ENCODE measurements around the gene CLIP4.

CLIP4 gene, protein sequence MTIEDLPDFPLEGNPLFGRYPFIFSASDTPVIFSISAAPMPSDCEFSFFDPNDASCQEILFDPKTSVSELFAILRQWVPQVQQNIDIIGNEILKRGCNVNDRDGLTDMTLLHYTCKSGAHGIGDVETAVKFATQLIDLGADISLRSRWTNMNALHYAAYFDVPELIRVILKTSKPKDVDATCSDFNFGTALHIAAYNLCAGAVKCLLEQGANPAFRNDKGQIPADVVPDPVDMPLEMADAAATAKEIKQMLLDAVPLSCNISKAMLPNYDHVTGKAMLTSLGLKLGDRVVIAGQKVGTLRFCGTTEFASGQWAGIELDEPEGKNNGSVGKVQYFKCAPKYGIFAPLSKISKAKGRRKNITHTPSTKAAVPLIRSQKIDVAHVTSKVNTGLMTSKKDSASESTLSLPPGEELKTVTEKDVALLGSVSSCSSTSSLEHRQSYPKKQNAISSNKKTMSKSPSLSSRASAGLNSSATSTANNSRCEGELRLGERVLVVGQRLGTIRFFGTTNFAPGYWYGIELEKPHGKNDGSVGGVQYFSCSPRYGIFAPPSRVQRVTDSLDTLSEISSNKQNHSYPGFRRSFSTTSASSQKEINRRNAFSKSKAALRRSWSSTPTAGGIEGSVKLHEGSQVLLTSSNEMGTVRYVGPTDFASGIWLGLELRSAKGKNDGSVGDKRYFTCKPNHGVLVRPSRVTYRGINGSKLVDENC

GRCh38 chr2:29114946-29115609, at the start of gene CLIP4:
TSS of gene CLIP4 (plus strand) at chr2:29115415. CDS start at chr2:29121389, 5,974 bp downstream.
- no peak for TF ChIP-seq Cebpa-rat (IDR thresholded peaks at IDR 0.05)
- Histone ChIP-seq H3K4me3 (no peak within 1 kb of the TSS), H4K20me1 (no peaks in the 10 kb centered on the region), H3K4me1 (no peaks in the 10 kb centered on the region), H3K36me3 (no peaks in the 10 kb centered on the region), H3K9ac (no peak within 1 kb of the TSS), H3K4me2 (no peak within 1 kb of the TSS), H3K9me3 (peaks cover 14% of the 10 kb centered on the region), H3K27ac (no peak within 1 kb of the TSS), H3K27me3 (no peaks in the 10 kb centered on the region)

DNA sequence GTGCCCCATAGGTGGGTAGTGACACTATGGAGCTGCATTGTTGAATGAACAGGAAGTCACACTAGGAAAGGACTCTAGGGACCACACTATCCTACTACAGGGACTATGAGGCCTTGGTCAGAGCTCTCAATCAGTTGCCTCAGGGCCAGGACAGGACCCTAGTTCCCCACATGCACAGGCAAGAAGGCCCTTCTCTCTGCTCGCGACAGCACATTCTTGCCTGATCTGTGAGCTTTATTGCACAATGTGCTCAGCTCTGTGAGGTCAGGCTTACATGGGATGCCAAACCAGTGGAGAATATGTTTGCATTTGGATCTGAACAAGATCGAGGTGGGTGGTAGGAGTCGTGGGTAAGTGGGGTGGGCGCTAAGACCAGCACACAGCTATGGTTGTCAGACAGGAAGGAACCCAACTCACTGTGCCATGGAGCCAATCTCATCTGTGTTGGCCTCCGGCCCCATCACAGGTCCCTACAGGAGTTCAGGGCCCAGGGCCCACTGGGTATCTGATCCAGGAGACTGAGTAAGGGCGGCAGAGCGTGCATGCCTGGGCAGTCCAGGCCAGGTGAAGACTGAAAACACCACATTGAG, 48.8 kb upstream of the CLIP4 start:
- no peaks in the 10 kb centered on the region for H3K4me1 ChIP-seq
- H3K27me3 ChIP-seq, result no peaks in the 10 kb centered on the region
- H3K27ac ChIP-seq, result no peak overlapping the region
- H3K4me2 ChIP-seq, result no peak overlapping the region
- H3K4me3 ChIP-seq, result no peak overlapping the region
- no peak for TF ChIP-seq Cebpa-rat (IDR thresholded peaks at IDR 0.05)
- no peaks in the 10 kb centered on the region for H3K9me3 ChIP-seq
- H3K36me3 ChIP-seq, result no peaks in the 10 kb centered on the region
- H3K9ac ChIP-seq, result no peak overlapping the region
- no peaks in the 10 kb centered on the region for H4K20me1 ChIP-seq

- TF ChIP-seq Cebpa-rat (IDR thresholded peaks at IDR 0.05), result no peak
Measured at GRCh38 chr2:29066997-29067605, 48.1 kb upstream of the CLIP4 start.

DNA sequence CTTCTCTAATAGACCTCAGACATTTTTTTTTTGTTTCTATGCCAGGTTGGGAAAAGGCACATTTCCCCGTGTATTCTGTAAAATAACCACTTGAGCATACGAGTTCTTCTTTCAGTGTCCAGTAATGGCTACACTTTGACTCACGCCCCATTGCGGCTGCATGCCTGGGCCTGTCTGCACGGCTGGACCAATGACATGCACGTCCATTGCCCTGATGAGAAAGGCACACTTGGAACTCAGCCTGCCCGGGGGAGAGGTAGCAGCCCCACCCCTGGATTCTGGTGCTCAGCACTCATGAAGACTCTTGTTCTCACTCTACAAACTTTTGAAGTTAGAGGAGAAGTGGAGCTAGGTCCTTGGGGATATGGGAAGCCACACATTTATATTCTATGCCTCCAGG, 46.7 kb upstream of the CLIP4 start:
- TF ChIP-seq Cebpa-rat (IDR thresholded peaks at IDR 0.05), result no peak
- H3K4me1 ChIP-seq, result peaks cover 8% of the 10 kb centered on the region

More at GRCh38 chr2:29066997-29067605, 48.1 kb upstream of the CLIP4 start:
- no peaks in the 10 kb centered on the region for H3K36me3 ChIP-seq
- no peaks in the 10 kb centered on the region for H4K20me1 ChIP-seq
- H3K27me3 ChIP-seq, result no peaks in the 10 kb centered on the region
- no peak overlapping the region for H3K4me3 ChIP-seq
- no peaks in the 10 kb centered on the region for H3K4me1 ChIP-seq
- no peak overlapping the region for H3K27ac ChIP-seq
- H3K9me3 ChIP-seq, result no peaks in the 10 kb centered on the region
- H3K9ac ChIP-seq, result no peak overlapping the region
- no peak overlapping the region for H3K4me2 ChIP-seq

DNA sequence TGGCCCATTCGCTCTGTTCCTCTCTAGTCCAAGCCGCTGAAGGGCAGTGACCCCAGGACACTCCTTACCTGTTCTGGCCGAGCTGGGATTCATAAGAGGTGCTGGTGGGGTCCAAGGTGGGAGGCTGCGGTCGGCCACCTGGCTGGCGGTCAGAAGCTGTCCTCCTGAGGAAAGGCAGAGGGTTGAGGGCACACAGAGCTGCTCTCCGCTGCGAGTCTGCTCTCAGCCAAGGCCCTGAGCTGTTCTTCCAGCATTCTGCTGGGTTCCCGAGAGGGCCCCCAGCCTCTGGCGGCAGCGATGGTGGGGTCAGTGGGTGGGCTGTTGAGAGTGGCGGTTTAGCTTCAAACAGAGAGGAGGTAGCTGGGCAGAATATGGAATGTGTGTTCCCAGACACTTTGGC, 44.7 kb upstream of the CLIP4 start:
- H3K4me2 ChIP-seq, result no peak overlapping the region
- no peaks in the 10 kb centered on the region for H3K9me3 ChIP-seq
- no peak overlapping the region for H3K9ac ChIP-seq
- TF ChIP-seq Cebpa-rat (IDR thresholded peaks at IDR 0.05), result no peak
- H3K4me1 ChIP-seq, result peaks cover 26% of the 10 kb centered on the region
- H3K27ac ChIP-seq, result no peak overlapping the region
- H3K27me3 ChIP-seq, result no peaks in the 10 kb centered on the region
- no peak overlapping the region for H3K4me3 ChIP-seq
- H3K36me3 ChIP-seq, result no peaks in the 10 kb centered on the region
- H4K20me1 ChIP-seq, result no peaks in the 10 kb centered on the region

More for the DNA sequence above, 46.7 kb upstream of the CLIP4 start:
- Histone ChIP-seq H3K9me3 (no peaks in the 10 kb centered on the region), H3K4me2 (no peak overlapping the region), H3K27ac (no peak overlapping the region), H3K9ac (no peak overlapping the region), H3K4me3 (no peak overlapping the region), H3K36me3 (no peaks in the 10 kb centered on the region), H4K20me1 (no peaks in the 10 kb centered on the region), H3K27me3 (no peaks in the 10 kb centered on the region)

DNA sequence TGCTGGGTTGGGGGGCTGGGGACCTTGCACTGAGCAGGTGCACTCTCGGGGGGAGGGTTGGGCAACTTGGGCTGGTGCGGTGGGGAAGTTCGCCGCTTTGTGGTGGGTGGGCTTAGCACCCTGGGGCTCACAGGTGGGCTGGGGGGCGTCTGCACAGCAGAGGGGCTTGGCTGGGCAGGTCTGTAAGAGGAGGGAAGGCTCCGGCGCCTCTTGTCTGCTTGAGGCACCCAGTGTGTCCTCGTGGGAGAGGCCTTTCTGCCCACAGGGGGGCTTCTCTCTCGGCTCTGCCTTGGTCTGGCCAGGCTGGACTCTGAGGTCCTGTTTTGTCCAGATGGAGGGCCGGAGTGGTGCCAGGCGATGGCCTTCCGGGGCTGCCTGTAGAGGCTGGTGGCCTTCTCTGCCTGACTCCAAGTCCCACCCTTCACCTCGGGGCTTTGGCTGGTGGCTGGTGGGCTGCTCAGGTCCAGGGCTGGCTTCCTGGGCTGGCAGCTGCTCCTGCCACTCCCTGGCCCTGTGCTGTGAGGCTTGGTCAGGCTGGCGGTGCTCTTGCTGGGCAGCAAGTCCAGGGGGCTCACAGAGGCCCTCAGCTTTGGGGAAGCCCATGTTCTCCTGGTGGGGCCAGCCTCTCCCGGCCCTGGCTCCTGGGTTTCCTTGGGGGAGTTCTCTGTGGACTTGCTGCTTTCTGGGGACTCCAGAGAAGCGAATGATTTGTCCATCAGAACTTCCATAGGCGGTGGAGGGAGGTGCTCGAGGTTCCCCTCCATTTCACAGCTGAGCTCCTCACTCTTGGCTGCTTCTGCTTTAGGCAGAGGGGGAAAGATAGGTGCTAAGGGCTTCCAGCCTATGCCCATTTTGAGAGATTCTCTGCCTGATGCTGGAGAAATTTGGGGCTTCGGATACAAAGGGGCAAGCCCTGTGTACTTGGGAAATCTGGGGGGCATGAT, 43.9 kb upstream of the CLIP4 start:
- H3K4me2 ChIP-seq, result no peak overlapping the region

DNA sequence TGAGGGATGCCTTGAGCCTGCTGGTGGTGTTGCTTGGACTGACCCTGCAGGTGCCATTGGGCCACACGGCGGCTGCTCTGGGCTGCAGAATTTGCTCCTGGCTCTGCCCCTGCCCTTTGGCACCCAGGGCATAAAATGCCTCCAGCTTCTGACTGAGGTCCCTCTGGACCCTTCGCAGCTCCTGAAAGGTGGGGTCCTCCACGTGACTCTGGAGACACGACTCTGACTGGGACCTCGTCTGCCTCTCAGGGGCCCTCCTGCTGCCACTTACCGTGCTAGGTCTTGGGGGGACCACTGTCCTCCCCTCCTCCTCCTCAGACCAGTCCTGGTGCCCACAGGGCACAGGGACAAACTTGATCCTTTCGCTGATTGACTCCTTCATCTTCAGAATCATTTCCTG, 43.0 kb upstream of the CLIP4 start:
- Histone ChIP-seq H3K36me3 (no peaks in the 10 kb centered on the region), H3K27me3 (no peaks in the 10 kb centered on the region), H3K9me3 (no peaks in the 10 kb centered on the region), H3K9ac (no peak overlapping the region), H3K4me3 (no peak overlapping the region), H3K4me2 (no peak overlapping the region), H3K27ac (no peak overlapping the region), H3K4me1 (peaks cover 38% of the 10 kb centered on the region), H4K20me1 (no peaks in the 10 kb centered on the region)
- TF ChIP-seq Cebpa-rat (IDR thresholded peaks at IDR 0.05), result no peak

More for the DNA sequence above, 43.9 kb upstream of the CLIP4 start:
- no peaks in the 10 kb centered on the region for H3K9me3 ChIP-seq
- H3K9ac ChIP-seq, result no peak overlapping the region
- H3K27me3 ChIP-seq, result no peaks in the 10 kb centered on the region
- no peak overlapping the region for H3K27ac ChIP-seq
- H3K4me1 ChIP-seq, result peaks cover 34% of the 10 kb centered on the region
- no peak overlapping the region for H3K4me3 ChIP-seq
- no peaks in the 10 kb centered on the region for H4K20me1 ChIP-seq
- no peaks in the 10 kb centered on the region for H3K36me3 ChIP-seq
- no peak for TF ChIP-seq Cebpa-rat (IDR thresholded peaks at IDR 0.05)

DNA sequence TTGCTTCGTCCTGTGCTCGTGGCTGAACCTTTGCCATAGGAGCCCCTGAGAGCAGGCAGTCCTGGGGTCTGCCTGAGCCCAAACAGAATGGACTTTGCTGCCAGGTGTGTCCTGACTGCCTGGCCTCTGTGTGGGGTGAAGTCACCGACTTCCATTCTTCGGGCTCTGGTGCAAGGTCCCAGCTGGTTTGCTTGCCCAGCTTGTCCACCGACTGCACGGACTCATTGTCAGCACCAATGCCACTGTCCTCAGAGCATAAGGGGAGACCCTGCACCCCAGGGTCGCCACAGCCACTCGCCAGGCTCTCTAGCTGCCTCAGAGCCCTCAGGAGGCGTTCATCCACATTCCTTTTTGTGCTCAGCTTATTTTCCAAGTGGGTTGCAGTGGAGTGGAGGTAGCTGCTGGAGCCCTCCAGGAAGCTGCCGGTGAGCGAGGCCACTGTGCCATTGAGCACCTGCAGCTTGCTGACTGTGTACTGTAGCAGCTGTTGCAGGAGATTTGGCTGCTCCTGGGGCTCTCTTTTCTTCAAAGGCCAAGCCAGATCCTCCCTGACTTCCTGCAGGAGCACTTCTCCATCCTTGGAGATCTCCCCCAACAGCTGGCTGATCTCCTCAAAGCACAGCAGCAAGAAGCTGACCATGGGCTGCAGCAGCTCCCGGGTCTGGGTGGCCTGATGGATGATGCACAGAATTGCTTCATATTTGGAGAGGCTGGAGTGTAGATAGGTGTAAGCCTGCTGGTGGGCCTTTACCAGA, 42.1 kb upstream of the CLIP4 start:
- Histone ChIP-seq H3K4me1 (peaks cover 38% of the 10 kb centered on the region), H3K27me3 (no peaks in the 10 kb centered on the region), H3K4me2 (peak overlapping the region; percentile 79), H3K9ac (no peak overlapping the region), H3K27ac (0 out of 2 replicates have a peak overlapping the region, but pooled peaks have one; percentile 0), H3K4me3 (no peak overlapping the region), H3K36me3 (no peaks in the 10 kb centered on the region), H3K9me3 (0 out of 2 replicates have a peak, but pooled peaks cover 5% of the 10 kb centered on the region), H4K20me1 (no peaks in the 10 kb centered on the region)
- no peak for TF ChIP-seq Cebpa-rat (IDR thresholded peaks at IDR 0.05)
